ENCODE results near the gene ATAD2B.

Gene ATAD2B

DNA sequence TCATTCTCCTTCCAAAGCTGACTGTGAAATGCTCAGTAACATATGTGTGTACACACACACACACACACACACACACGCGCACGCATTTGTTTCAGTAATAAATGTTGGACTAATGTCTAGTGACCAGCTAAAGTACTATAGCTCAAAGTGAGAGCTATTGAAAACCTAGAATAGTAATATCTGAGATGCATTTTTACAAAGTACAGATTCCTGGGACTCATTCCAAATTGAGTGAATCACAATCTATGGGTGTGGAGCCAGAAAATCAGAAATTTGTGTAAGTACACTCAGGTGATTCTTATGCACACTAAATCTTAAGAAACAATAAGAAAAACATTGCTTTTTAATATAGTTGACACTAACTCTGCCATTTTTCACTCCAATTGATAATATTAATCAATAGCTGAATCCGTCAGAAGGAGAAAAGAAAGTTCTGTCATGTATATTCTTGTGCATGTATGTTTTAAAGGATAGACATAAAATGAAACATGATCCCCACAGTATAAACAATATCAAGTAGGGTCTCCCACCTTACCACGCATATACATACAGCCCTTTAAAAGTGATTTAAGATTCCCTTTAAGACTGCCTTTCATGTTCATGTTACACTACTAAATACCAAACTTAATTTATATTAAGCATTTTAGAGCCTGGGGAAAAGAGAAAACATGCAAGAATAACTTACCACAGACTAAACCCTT lies 123.5 kb downstream of the ATAD2B start:
- Histone ChIP-seq H3K4me3 (no peak overlapping the region), H3K4me1 (peaks cover 0 to 37% (median 5%) of the 10 kb centered on the region in 4 donors), H3K27ac (no peak overlapping the region), H3K9me3 (no peaks in the 10 kb centered on the region), H3K27me3 (no peaks in the 10 kb centered on the region), H3K36me3 (peaks cover 0 to 4% (median 0%) of the 10 kb centered on the region in 3 donors)
- TF ChIP-seq, protein P1, sequence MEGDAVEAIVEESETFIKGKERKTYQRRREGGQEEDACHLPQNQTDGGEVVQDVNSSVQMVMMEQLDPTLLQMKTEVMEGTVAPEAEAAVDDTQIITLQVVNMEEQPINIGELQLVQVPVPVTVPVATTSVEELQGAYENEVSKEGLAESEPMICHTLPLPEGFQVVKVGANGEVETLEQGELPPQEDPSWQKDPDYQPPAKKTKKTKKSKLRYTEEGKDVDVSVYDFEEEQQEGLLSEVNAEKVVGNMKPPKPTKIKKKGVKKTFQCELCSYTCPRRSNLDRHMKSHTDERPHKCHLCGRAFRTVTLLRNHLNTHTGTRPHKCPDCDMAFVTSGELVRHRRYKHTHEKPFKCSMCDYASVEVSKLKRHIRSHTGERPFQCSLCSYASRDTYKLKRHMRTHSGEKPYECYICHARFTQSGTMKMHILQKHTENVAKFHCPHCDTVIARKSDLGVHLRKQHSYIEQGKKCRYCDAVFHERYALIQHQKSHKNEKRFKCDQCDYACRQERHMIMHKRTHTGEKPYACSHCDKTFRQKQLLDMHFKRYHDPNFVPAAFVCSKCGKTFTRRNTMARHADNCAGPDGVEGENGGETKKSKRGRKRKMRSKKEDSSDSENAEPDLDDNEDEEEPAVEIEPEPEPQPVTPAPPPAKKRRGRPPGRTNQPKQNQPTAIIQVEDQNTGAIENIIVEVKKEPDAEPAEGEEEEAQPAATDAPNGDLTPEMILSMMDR (IDR thresholded peaks at IDR 0.05): no peak
- DNase-seq: no peak
- intact Hi-C loops (cut with DNase I; ENCODE audit: low total_unique reads): no loop called here

DNA sequence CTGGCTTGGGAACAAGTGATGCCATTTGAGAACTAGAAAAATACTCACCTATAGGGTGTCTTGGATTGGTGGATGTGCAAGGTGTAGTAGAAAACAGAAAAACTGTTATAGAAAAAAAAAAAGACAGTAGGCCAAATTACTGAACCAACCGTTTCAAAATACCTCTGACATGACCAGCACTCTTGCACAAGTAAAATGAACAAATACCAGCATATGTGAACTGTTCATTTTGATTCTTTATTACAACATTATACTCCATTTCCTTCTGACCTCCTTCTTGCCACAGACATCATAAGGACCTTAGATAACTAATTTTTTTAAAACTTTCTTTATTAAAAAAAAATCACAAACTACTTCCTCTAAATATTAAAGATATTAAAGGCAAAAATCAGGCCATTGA lies 125.5 kb downstream of the ATAD2B start:
- Histone ChIP-seq H3K27me3 (no peaks in the 10 kb centered on the region), H3K36me3 (no peaks in the 10 kb centered on the region), H3K9me3 (no peaks in the 10 kb centered on the region), H3K4me3 (no peak overlapping the region), H3K4me1 (peaks cover 0 to 37% (median 5%) of the 10 kb centered on the region in 4 donors), H3K27ac (no peak overlapping the region)
- DNase-seq: no peak
- intact Hi-C loops (cut with DNase I; ENCODE audit: low total_unique reads): no loop called here
- TF ChIP-seq, protein P1 (IDR thresholded peaks at IDR 0.05): no peak

DNA sequence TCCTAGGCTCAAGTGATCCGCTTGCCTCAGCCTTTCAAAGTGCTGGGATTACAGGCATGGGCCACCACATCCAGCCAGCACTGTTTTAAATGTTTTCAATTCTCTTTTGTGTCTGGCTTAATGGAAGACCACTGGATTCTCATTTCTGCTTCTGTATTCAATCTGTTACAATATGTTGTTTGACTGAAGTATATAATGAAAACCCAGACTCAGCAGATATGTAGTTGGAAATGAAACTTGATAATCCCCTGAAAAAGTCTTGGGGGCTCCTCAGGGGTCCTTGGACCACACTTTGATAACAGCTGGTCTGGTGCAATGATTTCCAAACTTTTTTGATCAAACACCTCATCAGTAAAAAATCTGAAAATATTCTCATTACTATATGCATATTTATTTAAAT lies 132.7 kb downstream of the ATAD2B start:
- Histone ChIP-seq H3K27ac (no peak overlapping the region), H3K9me3 (no peaks in the 10 kb centered on the region), H3K27me3 (no peaks in the 10 kb centered on the region), H3K36me3 (peaks cover 0 to 9% (median 0%) of the 10 kb centered on the region in 3 donors), H3K4me1 (peaks cover 0 to 15% (median 2%) of the 10 kb centered on the region in 4 donors), H3K4me3 (no peak overlapping the region)
- TF ChIP-seq, protein P1 (IDR thresholded peaks at IDR 0.05): no peak
- no peak for DNase-seq
- intact Hi-C loops (cut with DNase I; ENCODE audit: low total_unique reads): no loop called here

DNA sequence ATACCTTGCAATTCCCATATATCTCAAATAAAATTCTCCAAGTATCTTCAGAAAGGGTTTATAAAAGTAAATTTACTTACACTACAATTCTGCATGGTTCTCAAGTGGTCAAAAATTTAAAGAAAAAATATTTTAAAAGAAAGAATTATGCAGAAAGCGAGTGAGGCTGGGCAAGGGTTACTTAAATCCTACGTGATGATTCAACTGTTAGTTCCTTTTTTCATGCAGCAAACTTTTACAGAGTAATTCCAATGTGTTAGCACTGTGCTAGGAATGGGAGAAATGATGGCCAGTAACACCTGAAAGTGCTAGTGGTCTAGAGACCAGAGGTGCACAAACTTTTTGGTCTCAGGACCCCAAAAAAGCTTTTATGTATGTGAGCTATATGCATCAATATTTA lies 133.4 kb downstream of the ATAD2B start:
- H3K27me3 ChIP-seq: no peaks in the 10 kb centered on the region
- H3K4me3 ChIP-seq: no peak overlapping the region
- no peaks in the 10 kb centered on the region for H3K9me3 ChIP-seq
- no peak for DNase-seq
- TF ChIP-seq, protein P1 (IDR thresholded peaks at IDR 0.05): no peak
- no peak overlapping the region for H3K27ac ChIP-seq
- intact Hi-C loops (cut with DNase I; ENCODE audit: low total_unique reads): no loop called here
- H3K36me3 ChIP-seq: peaks cover 0 to 9% (median 0%) of the 10 kb centered on the region in 3 donors
- peaks cover 0 to 15% (median 2%) of the 10 kb centered on the region in 4 donors for H3K4me1 ChIP-seq

DNA sequence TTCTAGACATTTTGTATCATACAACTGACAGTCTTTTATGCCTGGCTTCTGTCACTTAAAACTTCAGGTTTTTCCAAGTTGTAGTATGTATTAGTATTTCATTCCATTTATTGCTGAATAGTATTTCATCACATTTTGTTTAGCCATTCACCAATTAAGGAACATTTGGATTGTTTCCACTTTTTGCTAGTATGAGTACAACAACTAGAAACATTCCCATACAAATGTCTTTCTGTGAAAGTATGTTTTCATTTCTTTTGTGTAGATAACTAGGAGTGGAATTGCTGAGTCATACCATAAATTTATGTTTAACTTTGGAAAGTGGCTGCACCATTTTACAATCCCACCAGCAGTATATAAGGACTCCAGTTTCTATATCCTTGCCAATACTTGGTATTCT lies 135.9 kb downstream of the ATAD2B start:
- Histone ChIP-seq H3K36me3 (peaks cover 0 to 14% (median 5%) of the 10 kb centered on the region in 3 donors), H3K4me1 (peaks cover 0 to 15% (median 2%) of the 10 kb centered on the region in 4 donors), H3K27ac (peak overlapping the region in 1 of 2 donors; percentile 12), H3K27me3 (no peaks in the 10 kb centered on the region), H3K4me3 (no peak overlapping the region), H3K9me3 (no peaks in the 10 kb centered on the region)
- intact Hi-C loops (cut with DNase I; ENCODE audit: low total_unique reads): no loop called here
- DNase-seq: no peak
- TF ChIP-seq, protein P1 (IDR thresholded peaks at IDR 0.05): no peak

Measured in tibial artery (tissue), 4 donors.